GM12878 (cell line): Measurements from ENCODE around the gene SIN3A.

Experiments used
- ATF3 ChIP-seq: IDR thresholded peaks from 2 replicates; pipeline ENCODE4 v1.6.1; 2011; ENCODE audit warnings: low read depth, mild to moderate bottlenecking, low read length, moderate library complexity, borderline replicate concordance; ENCODE audit errors: extremely low read depth
- CTCF ChIP-seq, 3 experiments: IDR thresholded peaks in 2 of 3; conservative IDR thresholded peaks in 1 of 3; 2 replicates each; pipeline ENCODE4 v1.5.1; 2011; ENCODE audit warnings: low read depth in 3 of 3, low read length in 3 of 3, mild to moderate bottlenecking in 3 of 3, control low read depth in 2 of 3, moderate library complexity in 2 of 3, inconsistent platforms in 1 of 3, mixed read lengths in 1 of 3; ENCODE audit not compliant: control insufficient read depth in 2 of 3, insufficient read depth in 1 of 3; ENCODE audit errors: extremely low read depth in 1 of 3
- ELK1 ChIP-seq: IDR thresholded peaks from 2 replicates; pipeline ENCODE4 v1.6.1; 2012; ENCODE audit warnings: low read depth, low read length, improper control_type of control experiment
- EP300 ChIP-seq, 2 experiments: fragments of 150-350 bp in 1 of 2; IDR thresholded peaks; 2 replicates each; pipeline ENCODE4 v1.6.1; 2011 to 2012; ENCODE audit warnings: low read depth in 2 of 2, low read length in 2 of 2, borderline replicate concordance in 1 of 2, improper control_type of control experiment in 1 of 2, inconsistent platforms in 1 of 2; ENCODE audit not compliant: control insufficient read depth in 1 of 2
- MAX ChIP-seq: IDR thresholded peaks from 2 replicates; pipeline ENCODE4 v1.6.1; 2012; ENCODE audit warnings: low read depth, low read length, improper control_type of control experiment
- NR2C2 ChIP-seq: IDR thresholded peaks from 2 replicates; pipeline ENCODE4 v1.6.1; 2011; ENCODE audit warnings: borderline replicate concordance, low read depth; ENCODE audit not compliant: control insufficient read depth, insufficient read length
- PAX8 ChIP-seq: fragments of 450-650 bp; IDR thresholded peaks from 2 replicates; pipeline ENCODE4 v1.6.1; 2017; ENCODE audit warnings: mild to moderate bottlenecking, moderate library complexity
- RAD21 ChIP-seq: IDR thresholded peaks from 2 replicates; pipeline ENCODE4 v1.6.1; 2011; ENCODE audit warnings: mild to moderate bottlenecking, low read depth, low read length, moderate library complexity; ENCODE audit not compliant: insufficient read depth
- RUNX3 ChIP-seq: IDR thresholded peaks from 2 replicates; pipeline ENCODE4 v1.6.1; 2012; ENCODE audit warnings: low read length, inconsistent platforms
- SKIL ChIP-seq: fragments of 450-650 bp; IDR thresholded peaks from 2 replicates; pipeline ENCODE4 v1.6.1; 2017; ENCODE audit warnings: mild to moderate bottlenecking, low read depth, inconsistent platforms; ENCODE audit not compliant: poor library complexity, severe bottlenecking
- SMC3 ChIP-seq: IDR thresholded peaks from 2 replicates; pipeline ENCODE4 v1.6.1; 2011; ENCODE audit warnings: low read length, improper control_type of control experiment, borderline replicate concordance
- TAF1 ChIP-seq: IDR thresholded peaks from 2 replicates; pipeline ENCODE4 v1.6.1; 2011; ENCODE audit warnings: mild to moderate bottlenecking, low read depth, low read length, borderline replicate concordance
- TCF7 ChIP-seq: IDR thresholded peaks from 2 replicates; pipeline ENCODE4 v1.6.1; 2014; ENCODE audit warnings: antibody characterized with exemption, borderline replicate concordance
- ZNF217 ChIP-seq: fragments of 450-650 bp; IDR thresholded peaks from 2 replicates; pipeline ENCODE4 v1.6.1; 2017; ENCODE audit warnings: antibody characterized with exemption, mild to moderate bottlenecking

GRCh38 chr15:75389791-75390382, 61.6 kb downstream of the SIN3A start:
- no peak for TF ChIP-seq TCF7
- no peak for TF ChIP-seq SKIL
- TF ChIP-seq ATF3: no peak
- no peak for TF ChIP-seq RUNX3
- TF ChIP-seq EP300 (IDR thresholded peaks at IDR 0.05; ENCODE audit: borderline replicate concordance in 1 of 2, control insufficient read depth in 1 of 2, low read depth in 2 of 2, low read length in 2 of 2): no peak
- no peak for TF ChIP-seq ZNF217
- TF ChIP-seq MAX: no peak
- TF ChIP-seq CTCF (IDR thresholded peaks at IDR 0.05 in 2 of 3, conservative IDR thresholded peaks at IDR 0.05 in 1 of 3; ENCODE audit: control insufficient read depth in 2 of 3, extremely low read depth in 1 of 3, insufficient read depth in 1 of 3, low read depth in 3 of 3, low read length in 3 of 3): no peak
- TF ChIP-seq ELK1: no peak
- no peak for TF ChIP-seq RAD21
- TF ChIP-seq PAX8: no peak
- TF ChIP-seq TAF1: no peak
- no peak for TF ChIP-seq NR2C2
- no peak for TF ChIP-seq SMC3
